Tibial artery (tissue), 4 donors: ENCODE measurements around the gene GFPT1.

Source experiments
- DNase-seq, 2 donors: peaks; one replicate each; pipeline ENCODE4 v3.0.0-alpha.2; 2019
- H3K27ac ChIP-seq, 2 donors: fragments of 200-600 bp; sonication (generic) in 1 of 2; 1 replicate in 1 of 2; 2 replicates in 1 of 2; pipeline ENCODE4 v1.5.1; 2018 to 2019; ENCODE audit warnings: mild to moderate bottlenecking in 1 of 2
- H3K27me3 ChIP-seq, 2 donors: fragments of 200-600 bp; sonication (generic) in 1 of 2; one replicate each; pipeline versions ENCODE4 v1.5.1 to v1.6.0; 2016 to 2019
- H3K36me3 ChIP-seq, 3 donors: fragments of 200-600 bp; sonication (generic) in 2 of 3; one replicate each; pipeline ENCODE4 v1.5.1; 2016 to 2019; ENCODE audit warnings: mild to moderate bottlenecking in 2 of 3
- H3K4me1 ChIP-seq, 4 donors: fragments of 200-600 bp; sonication (generic) in 2 of 4; 1 replicate in 3 of 4; 2 replicates in 1 of 4; pipeline ENCODE4 v1.5.1; 2016 to 2019
- H3K4me3 ChIP-seq, 2 donors: fragments of 200-600 bp; sonication (generic) in 1 of 2; 1 replicate in 1 of 2; 2 replicates in 1 of 2; pipeline ENCODE4 v1.5.1; 2018 to 2019; ENCODE audit warnings: mild to moderate bottlenecking in 2 of 2
- H3K9me3 ChIP-seq, 3 donors: fragments of 200-600 bp; sonication (generic) in 1 of 3; one replicate each; pipeline ENCODE4 v1.5.1; 2016 to 2019
- intact Hi-C: fragments of 100-400 bp; cut with DNase I; formaldehyde crosslinking; loops from one replicate; pipeline ENCODE4 v1.15.0; 2023; ENCODE audit warnings: low total_unique reads
- TF ChIP-seq, protein P1 (sequence below), 2 experiments: fragments of 200-600 bp in 1 of 2; fragments of 450-650 bp in 1 of 2; IDR thresholded peaks; one replicate each; pipeline ENCODE4 v1.5.1; 2017 to 2019; ENCODE audit warnings: antibody characterized with exemption in 2 of 2, mild to moderate bottlenecking in 1 of 2, moderate library complexity in 1 of 2

The GFPT1 gene

DNA sequence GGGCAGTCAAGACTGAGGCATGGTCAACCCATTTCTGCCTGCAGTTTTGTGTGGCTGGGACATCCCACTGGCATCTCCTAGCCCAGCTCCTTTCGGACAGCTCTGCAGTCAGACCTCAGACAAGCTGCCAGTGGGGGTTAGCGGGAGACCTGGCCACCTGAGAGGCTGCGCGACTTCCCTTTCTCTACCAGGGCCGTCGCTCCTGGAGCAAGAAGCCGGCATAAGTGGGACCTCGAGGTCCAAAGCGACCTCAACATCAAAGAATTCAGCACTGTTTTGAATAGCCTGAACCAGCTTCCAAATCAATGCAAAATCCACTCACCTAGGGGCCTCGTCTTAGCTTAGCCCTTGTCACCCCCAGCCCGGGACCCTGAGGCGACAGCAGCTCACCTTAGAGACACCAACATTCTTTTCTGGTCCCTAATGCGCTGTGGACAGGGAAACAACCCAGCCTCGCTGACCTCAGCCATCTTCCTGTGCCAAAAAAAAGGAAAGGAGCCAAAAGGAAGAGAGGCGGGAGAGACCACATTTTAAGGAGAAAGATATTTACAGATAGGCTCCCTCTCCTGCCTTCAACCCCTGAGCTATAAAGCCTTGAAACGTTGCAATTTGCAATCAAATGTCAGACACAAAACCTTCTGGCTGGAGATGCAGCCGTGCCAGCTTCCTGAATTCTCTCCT lies 81.2 kb downstream of the GFPT1 start:
- intact Hi-C loops, result loop anchor here (2.0 to 5.0 kb wide), 2 partner anchors 293 to 364 kb away; partner anchors contain the start of gene ANTXR1
- Histone ChIP-seq H3K4me3 (peak overlapping the region; percentile 59 to 70), H3K36me3 (no peaks in the 10 kb centered on the region), H3K9me3 (no peaks in the 10 kb centered on the region), H3K4me1 (peaks cover 0 to 53% (median 44%) of the 10 kb centered on the region in 4 donors), H3K27ac (peak overlapping the region; percentile 88 to 92), H3K27me3 (no peaks in the 10 kb centered on the region)
- TF ChIP-seq, protein P1, sequence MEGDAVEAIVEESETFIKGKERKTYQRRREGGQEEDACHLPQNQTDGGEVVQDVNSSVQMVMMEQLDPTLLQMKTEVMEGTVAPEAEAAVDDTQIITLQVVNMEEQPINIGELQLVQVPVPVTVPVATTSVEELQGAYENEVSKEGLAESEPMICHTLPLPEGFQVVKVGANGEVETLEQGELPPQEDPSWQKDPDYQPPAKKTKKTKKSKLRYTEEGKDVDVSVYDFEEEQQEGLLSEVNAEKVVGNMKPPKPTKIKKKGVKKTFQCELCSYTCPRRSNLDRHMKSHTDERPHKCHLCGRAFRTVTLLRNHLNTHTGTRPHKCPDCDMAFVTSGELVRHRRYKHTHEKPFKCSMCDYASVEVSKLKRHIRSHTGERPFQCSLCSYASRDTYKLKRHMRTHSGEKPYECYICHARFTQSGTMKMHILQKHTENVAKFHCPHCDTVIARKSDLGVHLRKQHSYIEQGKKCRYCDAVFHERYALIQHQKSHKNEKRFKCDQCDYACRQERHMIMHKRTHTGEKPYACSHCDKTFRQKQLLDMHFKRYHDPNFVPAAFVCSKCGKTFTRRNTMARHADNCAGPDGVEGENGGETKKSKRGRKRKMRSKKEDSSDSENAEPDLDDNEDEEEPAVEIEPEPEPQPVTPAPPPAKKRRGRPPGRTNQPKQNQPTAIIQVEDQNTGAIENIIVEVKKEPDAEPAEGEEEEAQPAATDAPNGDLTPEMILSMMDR (IDR thresholded peaks at IDR 0.05), result no peak
- peak in 1 of 2 donors; percentile 64 for DNase-seq

DNA sequence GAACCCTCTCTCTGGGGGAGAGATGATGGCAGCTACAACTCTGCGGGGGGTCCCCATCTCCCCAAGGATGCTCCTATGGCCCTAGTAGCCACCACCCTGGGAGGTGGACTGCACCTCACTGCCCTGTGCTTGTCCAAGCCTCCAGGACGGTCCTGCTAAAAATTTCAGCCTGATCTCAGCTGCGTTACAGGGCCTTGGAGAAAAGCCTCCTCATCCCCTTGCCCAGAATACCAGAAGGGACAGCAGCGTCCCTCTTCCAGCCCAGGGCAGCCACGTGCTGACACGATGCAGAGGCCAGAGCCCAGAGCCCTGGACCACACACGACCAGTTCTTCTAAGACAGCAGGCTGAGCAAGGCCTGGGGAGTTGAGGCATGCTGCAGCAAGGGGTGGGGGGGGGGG lies 81.9 kb downstream of the GFPT1 start:
- Histone ChIP-seq H3K4me3 (no peak overlapping the region), H3K36me3 (no peaks in the 10 kb centered on the region), H3K27me3 (no peaks in the 10 kb centered on the region), H3K4me1 (peaks cover 0 to 46% (median 37%) of the 10 kb centered on the region in 4 donors), H3K27ac (peak overlapping the region in 1 of 2 donors; percentile 92), H3K9me3 (no peaks in the 10 kb centered on the region)
- TF ChIP-seq, protein P1 (IDR thresholded peaks at IDR 0.05), result no peak
- DNase-seq, result no peak
- intact Hi-C loops, result loop anchor here (5.0 kb wide), 1 partner anchor 363 kb away; no protein-coding TSS in a partner anchor

DNA sequence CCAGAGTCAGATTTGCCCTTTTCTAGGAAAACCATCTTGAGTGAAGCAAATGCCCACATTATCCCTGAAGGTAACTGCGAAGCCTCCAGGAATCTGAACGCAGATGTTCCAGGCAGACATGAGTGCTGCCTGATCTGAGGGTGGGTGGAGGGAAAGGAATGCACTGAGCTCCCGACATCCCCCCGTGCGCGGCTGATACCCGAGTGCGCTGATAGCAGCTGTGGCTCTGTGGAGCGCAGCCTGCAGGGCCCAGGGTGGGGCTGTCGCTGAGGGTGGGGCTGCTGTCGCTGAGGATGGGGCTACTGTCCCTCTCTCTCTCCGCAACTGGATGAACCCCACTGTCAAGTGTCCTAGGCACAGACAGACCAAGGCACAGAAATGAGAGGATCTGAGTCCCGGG lies 82.4 kb downstream of the GFPT1 start:
- TF ChIP-seq, protein P1 (IDR thresholded peaks at IDR 0.05), result no peak
- no peak overlapping the region for H3K27ac ChIP-seq
- peaks cover 0 to 41% (median 33%) of the 10 kb centered on the region in 4 donors for H3K4me1 ChIP-seq
- no peaks in the 10 kb centered on the region for H3K9me3 ChIP-seq
- intact Hi-C loops, result loop anchor here (5.0 kb wide), 1 partner anchor 362 kb away; no protein-coding TSS in a partner anchor
- no peaks in the 10 kb centered on the region for H3K36me3 ChIP-seq
- no peak overlapping the region for H3K4me3 ChIP-seq
- no peak for DNase-seq
- no peaks in the 10 kb centered on the region for H3K27me3 ChIP-seq

DNA sequence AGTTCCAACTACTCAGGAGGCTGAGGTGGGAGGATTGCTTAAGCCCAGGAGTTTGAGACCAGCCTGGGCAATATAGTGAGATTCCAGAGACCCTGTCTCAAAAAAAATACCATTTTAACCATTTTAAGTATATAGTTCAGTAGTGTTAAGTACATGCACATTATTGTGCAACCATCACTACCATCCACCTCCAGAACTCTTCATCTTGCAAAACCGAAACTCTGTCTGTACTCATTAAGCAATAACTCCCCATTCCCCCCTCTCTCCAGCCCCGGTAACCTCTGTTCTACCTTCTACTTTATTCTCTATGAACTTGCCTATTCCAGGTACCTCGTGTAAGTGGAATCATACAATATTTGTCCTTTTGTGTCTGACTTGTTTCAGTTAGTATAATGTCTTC lies 86.4 kb downstream of the GFPT1 start:
- H3K4me1 ChIP-seq, result peaks cover 0 to 16% (median 10%) of the 10 kb centered on the region in 4 donors
- TF ChIP-seq, protein P1 (IDR thresholded peaks at IDR 0.05), result no peak
- no peak for DNase-seq
- intact Hi-C loops, result no loop called here
- H3K9me3 ChIP-seq, result no peaks in the 10 kb centered on the region
- H3K27me3 ChIP-seq, result no peaks in the 10 kb centered on the region
- H3K27ac ChIP-seq, result no peak overlapping the region
- no peak overlapping the region for H3K4me3 ChIP-seq
- no peaks in the 10 kb centered on the region for H3K36me3 ChIP-seq

DNA sequence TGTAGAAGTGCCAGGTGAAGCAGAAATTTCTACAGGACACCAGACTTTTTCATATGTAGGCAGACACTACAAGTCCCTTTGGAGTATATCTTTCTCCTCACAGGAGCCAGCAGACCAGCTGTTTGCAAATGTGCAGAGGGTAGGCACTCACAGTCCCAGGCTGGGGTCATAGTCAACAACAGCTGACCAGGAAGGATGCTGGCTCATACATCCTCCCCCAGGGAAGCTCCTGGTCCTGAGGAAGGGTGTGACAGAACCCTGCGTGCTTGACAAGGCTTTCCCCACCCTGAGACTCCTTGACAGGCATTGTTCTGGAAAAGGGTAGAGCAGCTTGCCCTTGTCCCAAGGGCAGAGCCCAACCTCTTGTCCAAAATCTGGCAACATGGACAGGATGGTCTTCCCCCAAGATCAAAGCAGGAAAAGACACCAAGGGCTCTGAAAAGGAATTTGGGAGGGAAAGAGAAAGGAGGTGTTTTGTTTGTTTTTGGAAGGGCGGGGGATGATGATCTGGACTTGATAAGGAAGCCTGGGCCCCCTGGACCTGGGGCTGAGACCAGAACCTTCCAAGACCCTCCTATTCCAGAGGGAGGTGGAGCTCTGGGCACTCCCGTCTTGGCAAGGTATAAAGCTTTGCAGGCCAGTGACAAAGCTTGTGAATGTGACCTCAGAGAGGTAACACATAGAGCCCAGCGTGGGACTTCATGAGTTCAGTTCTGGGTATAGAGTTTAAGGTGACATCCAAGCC lies 87.1 kb downstream of the GFPT1 start:
- H3K36me3 ChIP-seq, result no peaks in the 10 kb centered on the region
- H3K27me3 ChIP-seq, result no peaks in the 10 kb centered on the region
- no peaks in the 10 kb centered on the region for H3K9me3 ChIP-seq
- TF ChIP-seq, protein P1 (IDR thresholded peaks at IDR 0.05), result no peak
- no peak for DNase-seq
- peaks cover 0 to 15% (median 9%) of the 10 kb centered on the region in 4 donors for H3K4me1 ChIP-seq
- H3K27ac ChIP-seq, result no peak overlapping the region
- no peak overlapping the region for H3K4me3 ChIP-seq
- intact Hi-C loops, result no loop called here
